HL-60 (cell line): ENCODE results near the gene GORAB.

Experiments
- DNase-seq, 2 experiments: peaks; one replicate each; pipeline ENCODE4 v3.0.0-alpha.2; 2010 to 2020; ENCODE audit warnings: low read depth in 1 of 2, low spot score in 1 of 2
- H3K27ac ChIP-seq: fragments of 250-450 bp; sonication (Bioruptor Pico); replicated peaks from 2 replicates; pipeline ENCODE4 v1.5.1; 2020; ENCODE audit warnings: mild to moderate bottlenecking, moderate library complexity
- H3K27me3 ChIP-seq: fragments of 250-450 bp; sonication (Bioruptor Pico); 2 replicates; pipeline ENCODE4 v1.5.1; 2021; ENCODE audit warnings: mild to moderate bottlenecking, moderate library complexity; ENCODE audit not compliant: insufficient read depth, poor library complexity, severe bottlenecking
- H3K4me3 ChIP-seq: replicated peaks from 2 replicates; pipeline ENCODE4 v1.5.1; 2011; ENCODE audit warnings: mild to moderate bottlenecking, control low read depth, low read length; ENCODE audit not compliant: insufficient read depth
- GABPA ChIP-seq: IDR thresholded peaks from 2 replicates; pipeline ENCODE4 v1.6.1; 2012; ENCODE audit warnings: low read depth
- POLR2AphosphoS5 ChIP-seq: IDR thresholded peaks from 2 replicates; pipeline ENCODE4 v1.6.1; 2012; ENCODE audit warnings: low read depth
- SPI1 ChIP-seq: IDR thresholded peaks from 2 replicates; pipeline ENCODE4 v1.6.1; 2012; ENCODE audit warnings: low read depth, mild to moderate bottlenecking, borderline replicate concordance
- TF ChIP-seq, protein P1 (sequence below): IDR thresholded peaks from 2 replicates; pipeline ENCODE4 v1.6.1; 2012; ENCODE audit warnings: low read depth; ENCODE audit not compliant: insufficient replicate concordance
- TF ChIP-seq, protein P2 (sequence below): IDR thresholded peaks from one replicate; pipeline ENCODE4 v1.5.1; 2011; ENCODE audit warnings: low read length, control low read depth, inconsistent platforms; ENCODE audit not compliant: insufficient read depth

GORAB gene

DNA sequence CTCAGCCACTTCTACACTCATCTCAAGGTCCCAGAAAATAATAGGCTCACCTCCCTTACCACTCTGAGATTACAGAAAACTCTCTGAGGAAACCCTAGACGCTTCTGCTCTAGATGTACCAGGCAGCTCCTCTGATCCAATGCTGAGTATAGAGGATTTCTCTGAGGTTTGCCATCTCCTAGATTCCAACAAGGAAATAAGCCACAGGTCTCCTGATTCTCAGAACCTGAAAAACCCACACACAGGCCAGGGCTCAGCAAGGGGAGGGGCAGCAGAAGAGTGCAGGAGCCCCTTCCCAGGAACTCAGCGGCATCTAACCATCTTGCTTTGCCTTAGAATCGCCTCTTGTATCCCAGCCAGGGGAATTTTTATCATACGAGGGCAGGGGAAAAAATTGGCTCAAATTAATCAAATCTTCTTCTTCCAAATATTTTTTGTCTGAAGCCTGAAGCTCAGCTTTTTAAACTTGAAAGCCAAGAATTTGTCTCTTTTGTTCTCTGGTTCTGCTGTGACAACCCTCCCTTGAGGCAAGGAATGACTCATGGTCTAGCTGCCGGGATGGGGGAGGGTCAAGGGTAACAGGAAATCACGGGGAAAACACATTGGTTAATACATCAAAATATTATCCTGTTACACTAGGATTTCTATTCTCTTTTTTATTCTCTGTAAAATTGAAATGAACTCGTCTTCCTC, 30.8 kb downstream of the GORAB start:
- Histone ChIP-seq H3K4me3 (no peak overlapping the region), H3K27ac (no peak overlapping the region), H3K27me3 (no peaks in the 10 kb centered on the region)
- DNase-seq, result peak in 1 of 2 experiments; percentile 8
- TF ChIP-seq, protein P1, sequence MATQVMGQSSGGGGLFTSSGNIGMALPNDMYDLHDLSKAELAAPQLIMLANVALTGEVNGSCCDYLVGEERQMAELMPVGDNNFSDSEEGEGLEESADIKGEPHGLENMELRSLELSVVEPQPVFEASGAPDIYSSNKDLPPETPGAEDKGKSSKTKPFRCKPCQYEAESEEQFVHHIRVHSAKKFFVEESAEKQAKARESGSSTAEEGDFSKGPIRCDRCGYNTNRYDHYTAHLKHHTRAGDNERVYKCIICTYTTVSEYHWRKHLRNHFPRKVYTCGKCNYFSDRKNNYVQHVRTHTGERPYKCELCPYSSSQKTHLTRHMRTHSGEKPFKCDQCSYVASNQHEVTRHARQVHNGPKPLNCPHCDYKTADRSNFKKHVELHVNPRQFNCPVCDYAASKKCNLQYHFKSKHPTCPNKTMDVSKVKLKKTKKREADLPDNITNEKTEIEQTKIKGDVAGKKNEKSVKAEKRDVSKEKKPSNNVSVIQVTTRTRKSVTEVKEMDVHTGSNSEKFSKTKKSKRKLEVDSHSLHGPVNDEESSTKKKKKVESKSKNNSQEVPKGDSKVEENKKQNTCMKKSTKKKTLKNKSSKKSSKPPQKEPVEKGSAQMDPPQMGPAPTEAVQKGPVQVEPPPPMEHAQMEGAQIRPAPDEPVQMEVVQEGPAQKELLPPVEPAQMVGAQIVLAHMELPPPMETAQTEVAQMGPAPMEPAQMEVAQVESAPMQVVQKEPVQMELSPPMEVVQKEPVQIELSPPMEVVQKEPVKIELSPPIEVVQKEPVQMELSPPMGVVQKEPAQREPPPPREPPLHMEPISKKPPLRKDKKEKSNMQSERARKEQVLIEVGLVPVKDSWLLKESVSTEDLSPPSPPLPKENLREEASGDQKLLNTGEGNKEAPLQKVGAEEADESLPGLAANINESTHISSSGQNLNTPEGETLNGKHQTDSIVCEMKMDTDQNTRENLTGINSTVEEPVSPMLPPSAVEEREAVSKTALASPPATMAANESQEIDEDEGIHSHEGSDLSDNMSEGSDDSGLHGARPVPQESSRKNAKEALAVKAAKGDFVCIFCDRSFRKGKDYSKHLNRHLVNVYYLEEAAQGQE, result no peak
- TF ChIP-seq GABPA, result no peak
- TF ChIP-seq POLR2AphosphoS5, result no peak
- no peak for TF ChIP-seq SPI1
- TF ChIP-seq, protein P2, sequence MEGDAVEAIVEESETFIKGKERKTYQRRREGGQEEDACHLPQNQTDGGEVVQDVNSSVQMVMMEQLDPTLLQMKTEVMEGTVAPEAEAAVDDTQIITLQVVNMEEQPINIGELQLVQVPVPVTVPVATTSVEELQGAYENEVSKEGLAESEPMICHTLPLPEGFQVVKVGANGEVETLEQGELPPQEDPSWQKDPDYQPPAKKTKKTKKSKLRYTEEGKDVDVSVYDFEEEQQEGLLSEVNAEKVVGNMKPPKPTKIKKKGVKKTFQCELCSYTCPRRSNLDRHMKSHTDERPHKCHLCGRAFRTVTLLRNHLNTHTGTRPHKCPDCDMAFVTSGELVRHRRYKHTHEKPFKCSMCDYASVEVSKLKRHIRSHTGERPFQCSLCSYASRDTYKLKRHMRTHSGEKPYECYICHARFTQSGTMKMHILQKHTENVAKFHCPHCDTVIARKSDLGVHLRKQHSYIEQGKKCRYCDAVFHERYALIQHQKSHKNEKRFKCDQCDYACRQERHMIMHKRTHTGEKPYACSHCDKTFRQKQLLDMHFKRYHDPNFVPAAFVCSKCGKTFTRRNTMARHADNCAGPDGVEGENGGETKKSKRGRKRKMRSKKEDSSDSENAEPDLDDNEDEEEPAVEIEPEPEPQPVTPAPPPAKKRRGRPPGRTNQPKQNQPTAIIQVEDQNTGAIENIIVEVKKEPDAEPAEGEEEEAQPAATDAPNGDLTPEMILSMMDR, result no peak

DNA sequence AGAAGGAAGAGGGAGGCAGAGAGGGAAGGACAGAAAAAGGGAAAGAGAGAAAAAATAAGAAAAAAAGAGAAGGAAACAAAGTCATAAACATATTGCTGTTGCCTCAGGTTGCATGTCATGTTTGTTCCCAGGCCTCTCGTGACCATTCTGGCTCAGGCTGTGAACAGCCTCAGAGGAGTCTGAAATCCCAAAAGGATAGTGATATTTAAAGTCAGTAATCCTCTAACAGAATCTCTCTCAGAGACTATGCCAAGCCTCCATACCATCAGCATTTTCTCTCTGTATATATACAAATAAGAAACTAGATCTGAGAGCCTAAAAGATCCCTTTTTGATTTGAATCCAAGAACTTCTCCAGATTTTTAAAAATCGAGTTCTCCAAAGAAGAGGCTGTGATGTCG, 35.2 kb downstream of the GORAB start:
- Histone ChIP-seq H3K27ac (no peak overlapping the region), H3K27me3 (no peaks in the 10 kb centered on the region), H3K4me3 (no peak overlapping the region)
- DNase-seq, result no peak
- no peak for TF ChIP-seq POLR2AphosphoS5
- TF ChIP-seq SPI1, result no peak
- TF ChIP-seq, protein P1, result no peak
- TF ChIP-seq GABPA, result no peak
- TF ChIP-seq, protein P2, result no peak

DNA sequence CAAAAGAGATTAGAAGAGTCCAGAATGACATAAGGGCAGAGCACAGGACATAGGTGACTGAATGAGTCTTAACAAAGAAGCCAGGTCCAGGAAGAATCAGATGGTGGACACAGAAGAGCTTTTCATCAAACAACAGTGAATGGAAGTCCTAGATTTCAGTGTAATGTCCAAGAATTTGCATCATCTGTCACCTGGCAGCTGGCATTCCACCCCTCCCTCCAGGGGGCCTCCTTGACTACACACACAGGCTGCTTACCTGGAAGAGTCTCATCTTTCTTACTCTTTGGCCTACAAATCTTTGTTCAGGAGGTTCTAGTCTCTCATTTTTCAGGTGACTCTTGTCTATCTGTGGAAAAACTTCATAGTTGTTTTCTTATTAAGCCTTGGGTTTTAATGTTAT, 36.2 kb downstream of the GORAB start:
- Histone ChIP-seq H3K27ac (no peak overlapping the region), H3K4me3 (no peak overlapping the region), H3K27me3 (no peaks in the 10 kb centered on the region)
- TF ChIP-seq GABPA, result no peak
- TF ChIP-seq SPI1, result no peak
- TF ChIP-seq POLR2AphosphoS5, result no peak
- TF ChIP-seq, protein P2, result no peak
- TF ChIP-seq, protein P1, result no peak
- no peak for DNase-seq
